Stimulated activated CD4-positive, alpha-beta T cell treated with anti-CD3 and anti-CD28 coated beads, Interleukin-2, amount 100 ng/mL, for 4 hours (primary cell): ENCODE data around the gene NEK7.
"Not testable (repeated sequence)": the region's sequence is repeated elsewhere in the genome, so short reads cannot be mapped to it uniquely, and the experiment has no call there.

Source experiments
- DNase-seq: peaks from one replicate; pipeline ENCODE4 v3.0.0-alpha.2; 2020; ENCODE audit warnings: low read depth

Gene NEK7

DNA sequence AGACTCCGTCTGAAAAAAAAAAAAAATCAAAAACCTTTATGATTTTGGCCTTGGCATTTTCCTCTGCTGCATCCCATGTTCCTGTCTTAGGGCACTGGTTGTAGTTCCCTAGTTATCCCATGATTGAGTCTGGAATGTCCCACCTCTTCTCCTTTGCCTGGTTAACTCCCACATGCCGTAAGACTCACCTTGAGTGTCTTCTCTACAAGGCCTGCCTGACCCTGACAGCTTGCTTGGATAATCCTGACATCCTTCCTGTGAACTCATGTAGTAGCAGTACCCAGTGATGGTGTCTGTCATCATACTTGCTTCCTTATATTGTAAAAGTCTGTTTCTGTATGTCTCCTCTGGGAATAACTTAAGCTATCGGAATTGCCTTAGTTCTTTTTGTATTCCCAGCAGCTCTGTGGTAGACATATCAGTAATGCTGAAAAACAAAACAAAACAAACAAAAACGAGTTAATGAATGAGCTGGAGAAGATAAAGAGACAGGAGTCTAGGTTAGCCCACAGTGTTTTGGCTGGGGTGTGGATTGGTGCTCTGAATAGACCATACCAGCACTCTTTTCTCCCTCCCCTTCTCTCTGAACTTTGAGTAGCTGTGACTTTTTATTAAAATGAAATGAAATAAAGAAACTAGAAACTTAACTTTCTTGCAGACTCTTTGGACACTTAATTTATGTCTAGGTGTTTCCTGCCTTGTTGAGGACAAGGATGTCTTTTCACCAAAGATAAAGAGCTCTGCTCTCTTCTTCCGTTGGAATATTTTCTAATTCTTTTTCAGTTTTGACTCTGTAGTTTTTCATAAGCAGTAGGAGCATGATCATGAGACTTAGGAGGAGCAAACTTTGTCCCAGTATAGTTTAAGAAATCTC is 15.1 kb downstream of the NEK7 start:
- DNase-seq: no peak

DNA sequence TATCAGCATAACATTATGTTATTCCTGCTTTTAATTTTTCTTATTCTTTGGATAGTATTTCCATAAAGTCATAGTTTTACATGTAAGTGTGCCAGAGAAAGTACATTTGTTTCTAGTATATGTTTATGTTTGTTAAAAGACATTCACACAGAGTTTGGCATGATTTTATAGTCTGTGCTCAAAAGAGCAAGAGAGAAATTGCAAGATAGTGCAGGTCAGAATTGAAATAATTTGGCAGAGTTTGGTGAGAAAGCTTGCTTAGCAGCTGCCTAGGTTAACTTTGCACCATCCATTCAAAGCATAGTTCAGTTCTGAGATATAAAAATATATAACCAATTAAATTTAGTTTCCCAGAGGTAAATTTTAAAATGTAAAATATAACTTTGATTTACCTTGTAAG is 17.0 kb downstream of the NEK7 start:
- DNase-seq: no peak

DNA sequence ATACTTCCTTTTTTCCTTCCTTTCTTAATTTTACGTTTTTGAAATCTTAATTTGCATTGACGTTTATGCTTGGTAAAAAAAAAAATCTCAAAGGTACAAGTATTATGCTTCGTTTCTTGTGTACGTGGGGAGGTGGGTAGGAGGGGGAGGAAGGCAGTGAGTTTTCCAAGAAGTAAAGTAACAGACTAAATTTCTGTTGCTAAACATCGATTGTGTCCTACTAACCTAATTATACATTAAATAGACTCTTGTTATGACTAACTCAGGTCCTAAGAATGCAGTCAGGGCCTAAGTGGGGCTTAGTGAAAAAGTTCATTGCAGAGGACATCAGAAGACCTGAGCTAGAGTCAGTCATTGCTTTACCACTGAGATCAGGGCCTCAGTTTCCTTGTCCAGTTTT is 17.5 kb downstream of the NEK7 start:
- no peak for DNase-seq

DNA sequence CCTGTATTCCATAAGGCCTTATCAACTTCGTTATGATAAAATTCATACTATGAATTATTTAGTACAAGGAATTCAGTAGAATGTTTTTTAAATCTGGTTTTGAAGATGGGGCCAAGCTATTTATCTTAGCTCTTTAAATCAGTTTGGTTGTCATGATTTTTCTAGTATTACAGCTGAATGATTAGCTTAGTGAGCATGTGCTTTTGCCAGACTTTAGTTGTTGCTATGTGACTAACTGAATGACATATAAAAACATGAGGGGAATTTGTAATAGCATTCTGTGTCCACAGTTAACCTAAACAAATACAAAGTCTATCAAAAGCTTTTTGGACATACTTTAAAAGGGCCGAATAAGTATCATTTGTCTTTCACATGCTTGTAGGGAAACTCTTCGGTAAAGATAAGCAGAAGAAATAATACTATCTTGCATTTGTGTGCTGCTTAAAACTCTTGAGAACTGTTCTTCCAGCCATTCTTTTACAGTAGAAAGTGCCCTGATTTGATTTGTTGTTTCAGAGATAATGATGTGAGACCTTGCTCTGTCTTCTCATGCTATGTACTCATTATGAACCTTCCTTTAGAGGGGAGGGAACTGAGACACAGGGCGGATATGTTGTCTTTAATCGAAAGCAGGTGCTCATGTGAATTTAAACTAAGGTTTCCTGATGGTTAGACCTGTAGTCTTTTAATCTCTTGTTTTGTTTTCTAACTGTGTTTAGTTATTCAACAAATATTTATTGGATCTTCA is 18.8 kb downstream of the NEK7 start:
- DNase-seq: no peak

DNA sequence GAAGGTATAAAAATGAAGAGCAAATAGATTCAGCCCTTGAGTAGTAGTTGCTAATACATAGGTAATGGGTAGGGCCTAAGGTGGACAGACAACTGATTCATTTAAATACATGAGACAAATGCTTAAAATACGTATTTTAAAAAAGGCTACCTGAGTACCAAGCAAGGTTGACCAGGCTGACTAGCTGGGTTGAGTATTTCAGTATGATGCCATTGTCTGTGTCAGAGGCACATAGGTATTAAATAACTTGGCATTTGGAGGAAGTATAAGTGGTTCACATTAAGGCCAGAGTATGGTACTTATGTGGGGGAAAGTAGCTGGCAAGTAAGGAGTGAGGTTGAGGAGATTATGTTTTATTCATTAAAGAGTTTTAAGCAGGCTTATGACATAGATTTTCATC is 19.4 kb downstream of the NEK7 start:
- no peak for DNase-seq

DNA sequence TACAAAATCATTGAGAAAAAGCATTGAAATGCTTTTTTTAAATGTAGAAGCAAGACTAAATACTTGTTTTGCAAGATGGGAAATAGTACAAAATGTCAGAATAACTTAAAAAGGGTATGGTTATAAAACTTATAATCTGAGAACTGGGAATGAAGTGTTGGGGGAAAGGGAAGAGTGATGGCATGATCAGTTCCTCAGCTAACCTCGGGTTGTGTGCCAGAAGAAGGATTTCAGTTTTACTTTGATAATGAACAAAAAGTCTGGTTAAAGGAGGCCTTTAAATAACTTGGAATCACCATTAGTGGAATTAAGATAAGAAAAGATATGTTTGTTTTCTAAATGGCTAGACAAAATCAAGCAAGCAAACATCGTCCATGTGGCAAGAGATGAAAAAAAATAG is 20.7 kb downstream of the NEK7 start:
- DNase-seq: no peak

DNA sequence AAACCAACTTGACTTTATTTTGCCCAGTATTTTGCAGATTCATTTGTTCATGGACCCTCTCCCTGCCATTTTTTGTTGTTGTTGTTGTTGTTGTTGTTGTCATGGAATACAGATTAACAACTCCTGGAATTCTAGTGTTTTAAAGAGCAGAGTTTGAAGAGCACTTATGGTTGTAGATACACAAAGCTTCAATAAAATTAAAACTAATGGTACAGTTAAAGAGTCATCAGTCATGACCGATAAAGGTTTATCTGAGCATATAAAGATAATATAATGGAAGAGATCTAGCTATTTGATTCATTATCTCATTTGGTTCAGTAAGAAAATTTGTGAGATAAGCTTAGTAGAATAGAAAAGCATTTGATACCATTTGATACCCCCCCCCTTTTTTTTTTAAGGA is 21.8 kb downstream of the NEK7 start:
- DNase-seq: no peak

DNA sequence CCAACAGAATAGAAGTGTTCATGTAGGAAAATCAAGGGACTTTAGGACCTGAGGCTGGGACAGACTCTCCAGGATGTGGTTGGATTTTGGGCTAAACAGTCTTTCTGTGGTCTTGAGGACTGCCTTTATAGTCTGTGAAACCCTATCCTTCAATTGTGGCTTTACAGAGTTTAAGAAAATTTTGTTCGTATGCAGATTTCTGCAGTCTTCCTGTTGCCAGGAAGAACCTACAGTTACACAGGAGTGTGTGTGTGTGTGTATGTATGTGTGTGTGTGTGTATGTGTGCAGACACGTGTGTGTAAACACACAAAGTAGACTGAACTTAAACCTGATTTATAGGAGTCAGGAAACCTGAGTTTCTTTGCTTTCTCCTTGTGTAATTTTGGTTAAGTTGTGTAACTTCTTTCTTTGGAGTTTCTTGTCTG is 22.8 kb downstream of the NEK7 start:
- DNase-seq: no peak

DNA sequence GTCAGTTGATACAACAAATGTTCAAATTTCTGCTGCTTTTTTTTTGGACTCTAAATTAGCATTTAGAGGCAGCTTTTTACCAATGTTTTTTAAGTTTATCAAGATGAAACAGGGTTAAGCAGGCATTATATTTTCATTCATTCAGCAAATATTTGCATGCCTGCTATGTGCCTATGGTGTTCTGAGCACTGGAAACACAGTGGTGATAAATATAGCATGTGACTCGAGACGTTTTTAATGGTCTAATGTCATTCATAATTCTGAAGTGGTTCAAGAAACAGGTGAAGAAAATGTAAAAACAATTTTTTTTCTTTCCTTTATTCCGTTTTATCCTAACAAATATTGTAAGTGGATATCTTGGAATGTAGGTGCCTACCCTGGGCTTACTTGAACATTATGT is 26.8 kb downstream of the NEK7 start:
- no peak for DNase-seq

DNA sequence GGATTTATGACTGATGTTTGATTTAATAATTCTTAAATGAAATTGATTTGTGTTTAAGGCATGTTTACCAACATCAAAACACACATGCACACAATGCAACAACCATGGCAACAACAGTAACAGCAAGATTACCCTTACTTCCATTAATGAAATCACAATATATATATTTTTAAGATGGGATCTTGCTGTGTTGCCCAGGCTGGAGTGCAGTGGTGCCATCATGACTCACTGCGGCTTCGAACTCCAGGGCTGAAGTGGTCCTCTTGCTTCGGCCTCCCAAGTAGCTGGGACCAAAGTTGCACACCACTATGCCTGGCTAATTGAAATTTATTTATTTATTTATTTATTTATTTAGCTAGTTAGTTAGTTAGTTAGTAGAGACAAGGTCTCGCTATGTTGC is 27.7 kb downstream of the NEK7 start:
- no peak for DNase-seq

DNA sequence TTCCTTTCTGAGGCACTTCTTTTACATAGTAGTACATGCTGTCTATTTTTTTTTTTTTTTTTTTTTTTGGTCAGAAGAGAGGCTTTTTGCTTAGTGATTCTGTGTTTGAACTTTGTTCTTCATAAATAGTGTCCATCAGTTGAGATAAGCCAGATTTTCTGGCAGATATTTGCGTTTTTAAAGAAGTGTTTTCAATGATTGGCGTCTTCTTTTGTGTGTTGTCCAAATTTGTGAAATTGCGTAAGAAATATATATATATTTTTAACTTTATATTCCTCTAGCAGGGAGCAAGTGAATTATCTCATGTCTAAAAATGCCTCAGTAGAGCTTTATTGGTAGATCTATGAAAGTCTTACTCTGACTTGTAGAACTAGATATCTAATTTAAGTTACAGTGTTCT is 28.3 kb downstream of the NEK7 start:
- no peak for DNase-seq

DNA sequence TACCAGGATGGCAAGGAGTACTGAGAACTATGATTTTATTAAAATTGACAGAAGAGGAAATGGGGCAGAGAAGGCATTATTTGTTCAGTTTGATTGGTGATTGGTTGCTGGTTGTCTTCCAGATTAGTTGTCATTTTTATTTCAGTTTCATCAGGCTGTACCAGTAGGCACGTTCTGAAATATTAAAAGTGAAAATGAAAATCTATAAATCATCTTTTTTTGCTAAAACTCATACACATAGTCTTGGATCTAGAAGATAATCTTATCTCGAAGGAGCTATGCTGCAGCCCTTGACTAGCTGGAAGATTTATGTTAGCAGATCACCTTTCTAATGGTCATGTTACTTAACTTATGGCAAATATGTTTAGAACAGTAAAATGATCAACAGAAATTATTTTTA is 29.0 kb downstream of the NEK7 start:
- no peak for DNase-seq

DNA sequence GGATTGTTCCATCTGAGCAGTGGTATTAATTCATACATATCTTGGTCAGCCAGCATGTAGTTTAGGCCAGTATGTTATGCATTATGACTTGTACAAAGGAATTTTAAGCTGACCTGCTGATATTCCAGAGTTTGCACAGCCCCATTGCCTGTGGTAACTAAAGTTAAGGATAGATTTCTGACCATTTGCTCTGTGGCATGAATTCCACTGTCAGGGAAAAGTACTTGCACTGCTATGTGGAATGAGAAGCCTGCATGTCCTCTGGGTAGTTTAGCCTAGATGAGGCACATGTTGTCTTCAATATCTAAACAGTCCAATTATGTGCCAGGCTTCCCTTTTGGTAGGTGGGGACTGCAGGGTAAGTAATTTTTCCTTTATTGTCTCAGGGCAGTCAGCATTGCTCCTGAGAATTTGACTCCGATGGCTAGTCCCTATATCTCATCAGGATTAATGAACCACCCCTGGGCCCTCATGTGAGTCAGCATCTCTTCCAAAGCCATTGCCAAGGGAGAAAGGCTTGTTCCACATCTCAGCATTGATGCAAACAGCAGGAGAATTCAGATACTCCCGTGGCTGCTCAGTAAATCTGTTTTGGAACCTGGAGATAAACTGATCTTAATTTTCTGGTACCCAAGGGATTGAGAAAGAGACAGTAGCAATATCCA is 30.2 kb downstream of the NEK7 start:
- DNase-seq: no peak

DNA sequence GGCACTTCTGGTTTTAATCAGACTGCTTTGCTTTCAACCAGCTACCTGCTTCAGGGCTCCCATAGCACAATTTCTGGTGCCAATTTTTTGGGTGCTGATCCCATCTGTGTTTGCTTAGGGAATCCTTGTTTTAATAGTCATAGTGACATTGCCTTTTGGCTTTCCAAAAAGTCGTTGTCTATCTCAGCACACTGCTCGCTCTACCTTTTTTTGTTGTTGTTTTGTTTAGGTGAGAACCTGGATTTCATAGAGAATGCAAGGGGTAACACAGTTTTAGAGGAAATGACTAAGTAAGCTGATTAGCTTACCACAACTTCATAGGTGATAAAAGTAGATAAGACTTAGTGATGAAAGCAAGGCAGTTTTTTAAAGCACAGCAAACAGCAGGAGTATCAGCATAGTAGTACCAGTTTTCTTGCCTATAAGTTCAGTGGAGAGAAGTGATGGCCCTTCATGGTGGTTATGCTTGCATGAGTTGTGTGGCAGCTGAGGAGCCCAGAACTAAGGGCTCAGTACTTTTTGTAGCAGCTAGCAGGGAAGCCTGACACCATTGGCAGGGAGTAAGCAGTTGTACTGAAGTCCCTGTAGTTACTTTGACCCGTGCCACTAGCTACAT is 31.3 kb downstream of the NEK7 start:
- DNase-seq: no peak

DNA sequence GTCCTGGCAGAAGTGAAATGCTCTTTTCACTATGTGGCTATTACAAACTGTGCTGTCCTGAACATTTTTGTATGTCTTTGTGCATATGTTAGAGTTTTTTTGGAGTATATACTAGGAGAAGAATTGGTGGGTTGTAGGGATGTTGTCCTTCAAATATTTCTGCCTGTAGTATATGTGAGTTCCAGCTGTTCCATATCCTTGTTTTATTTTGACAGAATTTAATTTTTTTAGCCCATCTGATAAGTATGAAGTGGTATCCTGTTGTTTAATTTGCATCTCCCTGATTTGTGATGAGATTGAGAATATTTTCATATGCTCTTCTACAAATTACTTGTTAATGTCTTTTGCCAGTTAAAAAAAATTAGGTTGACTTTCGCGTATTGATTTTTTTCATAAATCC is 34.3 kb downstream of the NEK7 start:
- no peak for DNase-seq

DNA sequence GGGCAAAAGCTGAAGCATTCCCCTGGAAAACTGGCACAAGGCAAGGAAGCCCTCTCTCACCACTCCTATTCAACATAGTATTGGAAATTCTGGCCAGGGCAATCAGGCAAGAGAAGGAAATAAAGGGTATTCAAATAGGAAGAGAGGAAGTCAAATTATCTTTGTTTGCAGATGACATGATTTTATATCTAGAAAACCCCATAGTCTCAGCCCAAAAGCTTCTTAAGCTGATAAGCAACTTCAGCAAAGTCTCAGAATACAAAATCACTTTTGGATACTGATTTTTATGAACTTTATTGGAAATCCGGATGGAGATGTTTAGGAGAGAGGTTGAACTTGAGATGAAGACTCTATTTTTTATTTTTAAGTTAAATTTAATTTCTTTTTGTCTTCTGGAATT is 37.1 kb downstream of the NEK7 start:
- DNase-seq: not testable (repeated sequence)

DNA sequence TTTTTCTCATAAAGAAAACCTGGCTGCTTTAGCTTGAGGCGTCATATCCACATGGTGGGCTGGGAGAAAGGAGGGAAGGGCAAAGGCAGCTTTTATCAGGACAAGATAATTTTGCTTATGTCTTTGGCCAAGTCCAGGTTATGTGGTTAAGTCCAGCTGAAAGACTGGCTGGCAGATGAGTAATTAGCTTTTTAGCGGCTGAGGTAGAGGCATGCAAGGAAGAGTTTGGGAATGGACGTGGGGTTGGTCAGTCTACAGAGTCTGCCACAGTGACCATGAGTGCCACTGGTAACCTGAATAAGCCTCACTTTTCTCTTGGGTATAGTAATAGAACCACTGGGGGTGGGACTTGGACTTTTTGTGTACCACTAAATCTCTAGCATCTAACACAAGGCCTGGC is 39.8 kb downstream of the NEK7 start:
- no peak for DNase-seq

DNA sequence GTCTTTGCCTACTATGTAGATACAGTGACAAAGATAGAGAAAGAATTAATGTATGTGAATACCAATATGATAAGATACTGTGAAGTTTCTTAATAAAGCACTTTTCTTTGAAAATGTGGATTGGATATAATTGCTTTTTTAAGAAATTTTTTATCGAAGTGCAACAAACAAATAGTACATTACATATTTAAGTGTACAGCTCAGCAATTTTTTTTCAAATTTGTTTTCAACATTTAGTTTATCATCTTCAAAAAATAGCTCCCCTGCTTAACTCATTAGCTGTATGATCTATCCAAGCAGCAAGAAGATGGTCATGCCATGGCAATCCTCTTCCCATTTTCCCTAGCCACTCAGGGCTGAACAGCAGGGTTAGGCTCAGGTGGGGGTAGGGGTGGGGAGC is 40.5 kb downstream of the NEK7 start:
- no peak for DNase-seq

DNA sequence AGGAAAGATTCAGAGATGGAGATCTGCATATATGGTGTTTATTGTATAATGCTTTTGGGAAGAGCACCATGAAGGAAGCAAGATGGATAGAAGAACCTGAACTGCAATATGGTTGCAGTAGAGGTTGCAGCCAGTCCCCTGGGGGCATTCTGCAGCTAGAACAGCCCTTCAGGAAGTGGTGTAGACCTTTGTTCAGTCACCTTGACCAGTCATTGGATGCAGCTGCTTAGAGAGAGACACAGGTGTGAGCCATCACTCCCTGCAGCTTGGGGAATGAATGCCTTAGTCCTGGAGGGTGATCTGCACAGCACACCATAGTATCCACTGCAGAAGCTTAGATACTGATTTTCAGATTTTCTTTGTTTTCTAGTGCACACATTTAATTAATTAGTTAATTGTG is 42.3 kb downstream of the NEK7 start:
- no peak for DNase-seq

DNA sequence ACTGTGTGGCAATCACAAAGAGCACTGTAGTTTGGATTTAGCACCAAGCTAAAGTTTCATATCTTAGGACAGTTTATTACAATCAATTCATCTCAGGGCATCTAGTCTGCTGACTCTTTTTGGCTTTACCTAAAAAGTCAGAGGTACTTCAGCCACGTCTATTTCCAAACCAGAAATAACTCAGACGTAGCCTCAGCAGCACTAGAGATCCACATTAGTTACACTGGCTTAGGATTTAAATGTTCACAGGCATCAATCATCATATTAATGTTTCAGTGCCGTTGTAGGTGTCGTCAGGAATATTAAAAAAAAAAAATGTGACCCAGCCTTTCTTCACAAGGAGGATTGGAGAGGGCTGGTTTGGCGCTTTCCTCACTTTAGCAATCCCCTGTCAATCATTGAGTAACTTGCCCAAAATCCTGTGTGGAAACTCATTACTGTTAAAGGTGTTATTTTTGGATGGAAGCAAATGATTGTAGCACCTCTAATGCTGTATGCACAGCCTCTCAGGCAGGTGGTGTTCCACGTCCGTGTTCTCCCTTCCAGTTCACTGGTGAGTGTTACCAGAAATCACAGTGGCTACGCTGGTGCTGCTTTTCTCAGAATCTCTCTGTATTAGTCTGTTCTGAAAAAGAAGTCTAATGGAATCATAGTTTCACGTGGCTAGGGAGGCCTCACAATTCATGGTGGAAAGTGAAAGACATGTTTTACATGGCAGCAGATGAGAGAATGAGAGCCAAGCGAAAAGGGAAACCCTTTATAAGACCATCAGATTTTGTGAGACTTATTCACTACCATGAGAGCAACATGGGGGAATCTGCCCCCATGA is 45.4 kb downstream of the NEK7 start:
- no peak for DNase-seq

DNA sequence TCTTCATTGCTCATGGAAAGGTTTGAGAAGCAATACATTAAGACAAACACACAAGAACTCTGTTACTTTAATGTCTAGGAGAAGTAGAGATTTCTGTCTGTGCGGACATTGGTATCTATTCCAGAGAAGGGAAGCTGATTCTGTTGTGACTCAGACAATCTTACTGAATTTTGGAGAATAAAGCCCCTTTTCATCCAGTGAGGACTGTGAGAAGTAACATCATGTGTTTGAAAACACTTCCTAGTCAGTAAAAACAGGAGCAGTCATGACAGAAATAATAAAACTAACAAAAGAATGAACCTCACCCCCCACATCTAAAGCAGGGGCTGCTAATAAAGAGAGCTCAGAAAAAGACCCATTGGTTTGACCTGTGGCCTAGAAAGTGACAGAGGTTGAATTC is 46.6 kb downstream of the NEK7 start:
- no peak for DNase-seq
